HG03432 (cell line): ENCODE results near the gene C22orf31.
"Not testable (repeated sequence)": the region's sequence is repeated elsewhere in the genome, so short reads cannot be mapped to it uniquely, and the experiment has no call there.

Experiments
- ATAC-seq: cut with Tn5 transposase; IDR thresholded peaks from one replicate; pipeline ENCODE4 v1.9.1; 2021; ENCODE audit warnings: mild to moderate bottlenecking, moderate library complexity; ENCODE audit not compliant: unreplicated experiment

C22orf31 gene

GRCh38 chr22:29055192-29055830, 6.3 kb downstream of the C22orf31 start:
- ATAC-seq, result no peak

GRCh38 chr22:29054251-29054767, 7.3 kb downstream of the C22orf31 start:
- no peak for ATAC-seq

- ATAC-seq, result no peak
Measured at GRCh38 chr22:29053048-29053702, 8.5 kb downstream of the C22orf31 start.

DNA sequence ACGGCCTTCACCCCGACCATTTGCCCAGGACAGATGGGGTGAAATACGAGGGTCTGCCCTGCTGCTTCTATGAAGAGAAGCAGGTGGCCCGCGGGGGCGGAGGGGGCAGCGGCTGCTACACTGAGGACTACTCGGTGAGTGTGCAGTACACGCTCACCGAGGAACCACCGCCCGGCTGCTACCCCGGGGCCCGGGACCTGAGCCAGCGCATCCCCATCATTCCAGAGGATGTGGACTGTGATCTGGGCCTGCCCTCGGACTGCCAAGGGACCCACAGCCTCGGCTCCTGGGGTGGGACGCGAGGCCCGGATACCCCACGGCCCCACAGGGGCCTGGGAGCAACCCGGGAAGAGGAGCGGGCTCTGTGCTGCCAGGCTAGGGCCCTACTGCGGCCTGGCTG, 11.2 kb downstream of the C22orf31 start:
- no peak for ATAC-seq

DNA sequence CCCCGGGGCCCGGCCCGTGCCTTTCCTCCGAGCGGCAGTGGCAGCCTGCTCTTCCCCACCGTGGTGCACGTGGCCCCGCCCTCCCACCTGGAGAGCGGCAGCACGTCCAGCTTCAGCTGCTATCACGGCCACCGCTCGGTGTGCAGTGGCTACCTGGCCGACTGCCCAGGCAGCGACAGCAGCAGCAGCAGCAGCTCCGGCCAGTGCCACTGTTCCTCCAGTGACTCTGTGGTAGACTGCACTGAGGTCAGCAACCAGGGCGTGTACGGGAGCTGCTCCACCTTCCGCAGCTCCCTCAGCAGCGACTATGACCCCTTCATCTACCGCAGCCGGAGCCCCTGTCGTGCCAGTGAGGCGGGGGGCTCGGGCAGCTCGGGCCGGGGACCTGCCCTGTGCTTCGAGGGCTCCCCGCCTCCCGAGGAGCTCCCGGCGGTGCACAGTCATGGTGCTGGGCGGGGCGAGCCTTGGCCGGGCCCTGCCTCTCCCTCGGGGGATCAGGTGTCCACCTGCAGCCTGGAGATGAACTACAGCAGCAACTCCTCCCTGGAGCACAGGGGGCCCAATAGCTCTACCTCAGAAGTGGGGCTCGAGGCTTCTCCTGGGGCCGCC, 11.9 kb downstream of the C22orf31 start:
- ATAC-seq, result no peak

GRCh38 chr22:29048822-29049654, 12.6 kb downstream of the C22orf31 start:
- ATAC-seq, result no peak

DNA sequence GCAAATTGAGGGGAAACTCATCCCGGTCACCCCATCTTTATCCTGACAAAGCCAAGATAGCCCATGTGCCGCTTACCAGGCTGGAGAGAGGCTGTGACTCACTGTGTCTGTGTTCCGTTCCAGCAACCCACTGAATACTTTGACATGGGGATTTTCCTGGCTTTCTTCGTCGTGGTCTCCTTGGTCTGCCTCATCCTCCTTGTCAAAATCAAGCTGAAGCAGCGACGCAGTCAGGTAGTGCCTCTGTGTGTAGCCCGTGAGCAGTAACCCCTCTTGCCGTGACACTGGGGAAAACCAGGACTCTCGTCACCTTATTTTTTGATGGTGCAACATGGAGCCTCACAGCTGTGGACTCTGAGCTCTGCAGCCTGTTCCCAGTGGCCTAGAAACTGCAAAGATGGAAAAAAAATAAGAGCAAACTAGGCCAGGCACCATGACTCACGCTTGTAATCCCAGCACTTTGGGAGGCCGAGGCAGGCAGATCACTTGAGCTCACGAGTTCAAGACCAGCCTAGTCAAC, 16.9 kb downstream of the C22orf31 start:
- ATAC-seq, result no peak

DNA sequence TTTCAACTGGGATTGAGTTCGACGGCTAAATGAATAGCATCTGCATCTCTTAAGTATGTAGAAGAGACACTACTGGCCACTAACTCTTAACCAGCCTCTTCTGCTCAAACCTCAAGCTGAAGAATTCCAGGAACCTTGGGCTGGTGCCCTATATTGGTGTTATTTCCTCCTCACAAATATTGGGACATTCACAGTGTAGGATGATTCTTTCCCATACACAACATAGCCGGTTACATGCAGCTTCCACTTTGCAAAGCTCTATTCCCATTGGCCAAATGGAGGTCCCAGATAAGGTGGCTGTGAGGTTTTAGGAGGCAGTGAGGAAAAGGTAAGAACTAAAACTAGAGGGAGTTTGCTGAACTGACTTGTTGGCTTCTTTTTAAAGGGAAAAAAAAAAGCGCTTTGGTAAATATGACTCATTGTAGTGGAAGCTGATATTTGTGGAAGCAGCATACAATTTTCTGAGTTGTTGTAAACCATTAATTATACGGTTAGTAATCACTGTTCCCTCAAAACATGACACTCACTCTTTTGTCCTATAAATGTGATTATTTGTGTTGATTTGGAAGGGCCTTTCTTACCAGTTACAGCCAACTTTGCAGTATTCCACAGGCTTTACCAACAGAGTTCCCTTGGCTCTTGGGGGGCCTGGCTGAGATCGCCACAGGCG, 17.6 kb downstream of the C22orf31 start:
- ATAC-seq, result no peak

- ATAC-seq, result no peak
Measured at GRCh38 chr22:29041408-29041807, 20.2 kb downstream of the C22orf31 start.

GRCh38 chr22:29040385-29041275, 21.0 kb downstream of the C22orf31 start:
- ATAC-seq, result no peak

DNA sequence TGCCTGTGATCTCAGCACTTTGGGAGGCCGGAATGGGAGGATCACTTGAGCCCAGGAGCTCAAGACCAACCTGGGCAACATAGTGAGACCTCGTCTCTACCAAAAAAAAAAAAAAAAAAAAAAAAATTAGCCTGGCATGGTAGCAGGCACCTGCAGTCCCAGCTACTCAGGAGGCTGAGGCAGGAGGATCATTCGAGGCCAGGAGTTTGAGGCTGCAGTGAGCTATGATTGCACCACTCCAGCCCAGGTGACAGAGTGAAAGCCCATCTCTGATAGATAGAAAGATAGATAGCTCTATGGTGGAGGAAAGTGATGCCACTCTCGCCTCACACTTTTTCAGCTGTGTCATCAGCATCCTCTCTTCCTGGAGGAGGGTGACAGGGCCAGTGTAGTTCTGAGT, 21.9 kb downstream of the C22orf31 start:
- not testable (repeated sequence) for ATAC-seq

DNA sequence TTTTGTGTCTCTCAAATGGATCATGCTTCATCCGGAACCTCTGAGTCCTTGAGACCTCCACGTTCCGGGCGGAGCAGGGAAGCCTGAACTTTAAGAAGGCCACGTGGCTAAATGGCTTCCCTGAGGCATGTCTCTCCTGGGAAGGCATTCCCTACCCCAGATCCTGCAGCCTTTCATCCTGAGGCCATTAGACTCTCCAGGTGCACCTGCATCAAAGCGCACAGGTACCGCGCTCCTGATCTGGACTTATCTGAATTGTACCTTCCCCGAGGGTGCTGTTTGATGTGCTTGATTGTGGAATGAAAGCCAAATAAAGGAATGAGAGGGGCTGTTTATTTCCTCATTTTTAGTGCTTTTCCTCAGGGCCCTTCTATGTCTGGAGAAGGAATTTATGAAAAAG, 22.5 kb downstream of the C22orf31 start:
- ATAC-seq, result no peak

DNA sequence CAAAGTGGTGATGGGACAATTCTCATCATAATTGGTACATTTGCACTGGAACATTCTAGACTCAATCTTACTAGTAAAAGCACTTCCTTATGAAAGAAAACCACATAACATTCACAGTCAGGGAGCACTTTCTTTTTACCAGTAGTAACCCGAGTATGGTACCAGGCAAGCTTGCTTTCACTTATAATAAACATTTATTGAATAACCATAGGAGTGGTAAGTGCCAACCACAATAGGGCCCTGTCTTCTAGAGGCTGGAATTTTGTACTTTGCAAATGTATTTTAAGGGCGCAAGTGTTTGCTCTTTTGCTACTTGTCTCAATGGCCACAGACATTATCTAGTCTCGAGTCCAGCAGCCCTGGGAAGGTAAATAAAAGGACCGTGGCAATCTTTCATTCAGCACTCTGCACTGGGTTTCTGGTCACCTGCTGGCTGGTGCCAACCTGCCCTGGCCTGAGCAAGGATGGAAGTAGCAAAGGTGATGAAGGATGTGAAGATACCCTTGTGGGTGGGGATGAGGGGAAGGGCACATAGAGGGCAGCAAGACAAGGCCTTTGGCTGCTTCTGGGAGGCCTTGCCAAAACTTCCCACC, 24.2 kb downstream of the C22orf31 start:
- no peak for ATAC-seq

DNA sequence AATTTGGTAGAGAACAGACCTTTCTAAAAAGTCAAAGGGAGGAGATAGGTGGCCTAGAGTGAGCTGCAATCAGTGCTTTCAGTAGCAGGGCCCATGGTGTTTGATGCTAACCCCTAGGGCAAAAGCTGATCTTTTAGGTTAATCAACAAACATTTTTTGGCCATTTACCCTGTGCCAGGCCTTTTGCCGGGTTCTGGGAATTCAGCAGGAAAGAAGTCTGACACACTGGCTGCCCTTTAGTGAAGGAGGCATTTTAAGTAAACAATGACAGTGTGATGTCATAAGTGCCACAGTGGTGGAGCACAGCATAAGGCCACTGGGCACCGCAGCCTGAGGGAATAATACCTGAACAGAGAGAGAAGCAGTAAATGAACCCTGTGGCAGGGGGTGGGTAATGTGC, 29.0 kb downstream of the C22orf31 start:
- no peak for ATAC-seq

- no peak for ATAC-seq
Measured at GRCh38 chr22:29032014-29032475, 29.6 kb downstream of the C22orf31 start.

- no peak for ATAC-seq
Measured at GRCh38 chr22:29031227-29032011, 30.2 kb downstream of the C22orf31 start.

DNA sequence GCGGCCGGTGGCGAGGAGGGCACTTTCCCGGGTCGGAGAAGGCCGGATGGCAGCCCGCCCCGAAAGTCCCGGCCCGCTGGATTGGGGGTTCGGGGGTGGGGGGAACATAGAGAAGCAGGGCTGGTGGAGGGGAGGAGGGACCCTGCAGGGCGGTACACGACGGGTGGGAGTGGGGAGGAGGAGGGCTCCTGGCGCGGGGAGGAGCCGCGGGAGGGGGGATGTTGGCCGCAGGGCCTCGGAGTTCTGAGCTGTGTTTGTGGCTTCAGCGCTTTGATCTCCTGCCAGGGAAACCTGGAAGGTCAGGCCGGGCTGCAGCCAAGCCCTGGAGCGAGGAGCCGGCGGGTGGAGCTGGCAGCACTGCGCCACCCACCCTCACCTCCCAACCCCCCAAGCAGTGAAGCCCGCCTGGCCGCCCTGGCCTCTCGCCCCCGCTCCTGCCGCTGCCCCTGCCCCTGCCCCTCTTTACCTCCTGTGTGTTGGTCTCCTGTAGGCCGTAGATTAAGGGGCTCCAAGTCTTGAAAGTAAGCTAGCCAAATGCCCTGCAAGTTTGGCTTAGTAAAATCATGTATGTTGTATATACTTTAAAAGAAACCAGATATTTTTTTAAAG, 30.9 kb downstream of the C22orf31 start:
- ATAC-seq, result no peak
